ENCODE measurements around the gene RPL15.
"Not testable (repeated sequence)": the region's sequence is repeated elsewhere in the genome, so short reads cannot be mapped to it uniquely, and the experiment has no call there.

Gene RPL15

GRCh38 chr3:23912335-23912734 lies 4.6 kb upstream of the RPL15 start:
- WGBS, 2 donors (ENCODE audit: extremely low coverage in 2 of 2, insufficient read length in 2 of 2, insufficient replicate concordance in 1 of 2), result no CpG with 5 or more reads among the region's 3 CpGs
- not testable (repeated sequence) for H3K9me3 ChIP-seq (replicated peaks in 1 of 2; ENCODE audit: control insufficient read depth in 2 of 2, insufficient read depth in 1 of 2, low read depth in 1 of 2, low read length in 2 of 2); H3K18ac ChIP-seq (ENCODE audit: low read length)

GRCh38 chr3:23913182-23913581 lies 3.8 kb upstream of the RPL15 start:
- H2BK5ac ChIP-seq (ENCODE audit: low read length), result no peak overlapping the region
- no peak overlapping the region for H2BK12ac ChIP-seq (ENCODE audit: low read length)
- no peak overlapping the region for H3K9ac ChIP-seq (ENCODE audit: low read depth, low read length, poor library complexity)
- peaks cover 2 to 40% of the 10 kb centered on the region in 2 donors for H3K36me3 ChIP-seq (replicated peaks in 1 of 2; ENCODE audit: control insufficient read depth in 2 of 2, insufficient read depth in 2 of 2, low read length in 2 of 2)
- no CpG with 5 or more reads among the region's 1 CpG for WGBS, 2 donors (ENCODE audit: extremely low coverage in 2 of 2, insufficient read length in 2 of 2, insufficient replicate concordance in 1 of 2)
- no peak overlapping the region for H4K91ac ChIP-seq (ENCODE audit: low read depth, low read length, poor library complexity)
- H3K79me1 ChIP-seq (ENCODE audit: low read depth, low read length), result peaks cover 10% of the 10 kb centered on the region
- no peak overlapping the region for H3K14ac ChIP-seq (ENCODE audit: low read length)
- H2BK15ac ChIP-seq (ENCODE audit: low read length), result no peak overlapping the region
- no peak overlapping the region for H2AK5ac ChIP-seq (ENCODE audit: low read depth, low read length)
- no peak overlapping the region for H3K4me2 ChIP-seq (ENCODE audit: insufficient read depth, low read length, poor library complexity, severe bottlenecking)
- no peak overlapping the region for H3K27ac ChIP-seq (replicated peaks; ENCODE audit: low read length)
- no peak overlapping the region for H3K4me3 ChIP-seq (ENCODE audit: low read length in 2 of 2)
- H2BK120ac ChIP-seq (ENCODE audit: low read depth, low read length), result no peak overlapping the region
- peaks cover 5 to 8% of the 10 kb centered on the region in 2 donors for H3K4me1 ChIP-seq (ENCODE audit: control insufficient read depth in 2 of 2, insufficient read depth in 1 of 2, low read depth in 1 of 2, low read length in 2 of 2)
- no peak overlapping the region for H2AFZ ChIP-seq (ENCODE audit: low read length)
- no peak overlapping the region for H3K23ac ChIP-seq (ENCODE audit: low read depth, low read length, poor library complexity)
- H3K18ac ChIP-seq (ENCODE audit: low read length), result no peak overlapping the region
- no peak overlapping the region for H4K8ac ChIP-seq (ENCODE audit: low read depth, low read length)
- no peaks in the 10 kb centered on the region for H3K27me3 ChIP-seq (ENCODE audit: control insufficient read depth in 3 of 3, insufficient read depth in 3 of 3, low read depth in 1 of 3, low read length in 3 of 3)
- no peaks in the 10 kb centered on the region for H3K9me3 ChIP-seq (replicated peaks in 1 of 2; ENCODE audit: control insufficient read depth in 2 of 2, insufficient read depth in 1 of 2, low read depth in 1 of 2, low read length in 2 of 2)
- no peak overlapping the region for H3K4ac ChIP-seq (ENCODE audit: low read length)
- no peak for DNase-seq (ENCODE audit: low spot score)

More at GRCh38 chr3:23912335-23912734, 4.6 kb upstream of the RPL15 start:
- not testable (repeated sequence) for DNase-seq (ENCODE audit: low spot score); H3K23ac ChIP-seq (ENCODE audit: low read depth, low read length, poor library complexity); H3K27me3 ChIP-seq (ENCODE audit: control insufficient read depth in 3 of 3, insufficient read depth in 3 of 3, low read depth in 1 of 3, low read length in 3 of 3); H3K4me2 ChIP-seq (ENCODE audit: insufficient read depth, low read length, poor library complexity, severe bottlenecking); H3K79me1 ChIP-seq (ENCODE audit: low read depth, low read length); H2BK5ac ChIP-seq (ENCODE audit: low read length); H2BK15ac ChIP-seq (ENCODE audit: low read length); H3K27ac ChIP-seq (replicated peaks; ENCODE audit: low read length); H2AFZ ChIP-seq (ENCODE audit: low read length); H4K91ac ChIP-seq (ENCODE audit: low read depth, low read length, poor library complexity); H4K8ac ChIP-seq (ENCODE audit: low read depth, low read length); H3K4me3 ChIP-seq (ENCODE audit: low read length in 2 of 2); H3K14ac ChIP-seq (ENCODE audit: low read length); H3K4ac ChIP-seq (ENCODE audit: low read length); H2BK120ac ChIP-seq (ENCODE audit: low read depth, low read length); H2AK5ac ChIP-seq (ENCODE audit: low read depth, low read length); H2BK12ac ChIP-seq (ENCODE audit: low read length); H3K9ac ChIP-seq (ENCODE audit: low read depth, low read length, poor library complexity); H3K4me1 ChIP-seq (ENCODE audit: control insufficient read depth in 2 of 2, insufficient read depth in 1 of 2, low read depth in 1 of 2, low read length in 2 of 2)
- peaks cover under 1 to 44% of the 10 kb centered on the region in 2 donors for H3K36me3 ChIP-seq (replicated peaks in 1 of 2; ENCODE audit: control insufficient read depth in 2 of 2, insufficient read depth in 2 of 2, low read length in 2 of 2)

- Histone ChIP-seq H4K91ac (ENCODE audit: low read depth, low read length, poor library complexity) (no peak overlapping the region), H2AFZ (ENCODE audit: low read length) (no peak overlapping the region), H3K79me1 (ENCODE audit: low read depth, low read length) (peaks cover 10% of the 10 kb centered on the region), H3K4me1 (ENCODE audit: control insufficient read depth in 2 of 2, insufficient read depth in 1 of 2, low read depth in 1 of 2, low read length in 2 of 2) (peaks cover 5 to 17% of the 10 kb centered on the region in 2 donors), H3K4ac (ENCODE audit: low read length) (no peak overlapping the region), H3K23ac (ENCODE audit: low read depth, low read length, poor library complexity) (no peak overlapping the region), H3K36me3 (replicated peaks in 1 of 2; ENCODE audit: control insufficient read depth in 2 of 2, insufficient read depth in 2 of 2, low read length in 2 of 2) (peaks cover 7 to 40% of the 10 kb centered on the region in 2 donors), H4K8ac (ENCODE audit: low read depth, low read length) (no peak overlapping the region), H3K4me3 (ENCODE audit: low read length in 2 of 2) (no peak overlapping the region), H3K9me3 (replicated peaks in 1 of 2; ENCODE audit: control insufficient read depth in 2 of 2, insufficient read depth in 1 of 2, low read depth in 1 of 2, low read length in 2 of 2) (peaks cover 0 to 5% of the 10 kb centered on the region in 2 donors), H2AK5ac (ENCODE audit: low read depth, low read length) (no peak overlapping the region), H3K27ac (replicated peaks; ENCODE audit: low read length) (no peak overlapping the region), H2BK12ac (ENCODE audit: low read length) (no peak overlapping the region), H3K9ac (ENCODE audit: low read depth, low read length, poor library complexity) (no peak overlapping the region), H3K14ac (ENCODE audit: low read length) (no peak overlapping the region), H3K4me2 (ENCODE audit: insufficient read depth, low read length, poor library complexity, severe bottlenecking) (no peak overlapping the region), H3K18ac (ENCODE audit: low read length) (no peak overlapping the region), H3K27me3 (ENCODE audit: control insufficient read depth in 3 of 3, insufficient read depth in 3 of 3, low read depth in 1 of 3, low read length in 3 of 3) (no peaks in the 10 kb centered on the region), H2BK120ac (ENCODE audit: low read depth, low read length) (no peak overlapping the region), H2BK5ac (ENCODE audit: low read length) (no peak overlapping the region), H2BK15ac (ENCODE audit: low read length) (no peak overlapping the region)
- no CpG with 5 or more reads among the region's 3 CpGs for WGBS, 2 donors (ENCODE audit: extremely low coverage in 2 of 2, insufficient read length in 2 of 2, insufficient replicate concordance in 1 of 2)
- DNase-seq (ENCODE audit: low spot score), result no peak
Observed at GRCh38 chr3:23913873-23914743, 2.8 kb upstream of the RPL15 start.

- H2BK120ac ChIP-seq (ENCODE audit: low read depth, low read length), result no peak overlapping the region
- peak overlapping the region; percentile 92 for H2AFZ ChIP-seq (ENCODE audit: low read length)
- H3K23ac ChIP-seq (ENCODE audit: low read depth, low read length, poor library complexity), result no peak overlapping the region
- H3K18ac ChIP-seq (ENCODE audit: low read length), result no peak overlapping the region
- no peak overlapping the region for H3K4ac ChIP-seq (ENCODE audit: low read length)
- no peak overlapping the region for H4K91ac ChIP-seq (ENCODE audit: low read depth, low read length, poor library complexity)
- H2AK5ac ChIP-seq (ENCODE audit: low read depth, low read length), result no peak overlapping the region
- H3K9ac ChIP-seq (ENCODE audit: low read depth, low read length, poor library complexity), result no peak overlapping the region
- H3K14ac ChIP-seq (ENCODE audit: low read length), result no peak overlapping the region
- H2BK12ac ChIP-seq (ENCODE audit: low read length), result no peak overlapping the region
- peaks cover 15 to 40% of the 10 kb centered on the region in 2 donors for H3K36me3 ChIP-seq (replicated peaks in 1 of 2; ENCODE audit: control insufficient read depth in 2 of 2, insufficient read depth in 2 of 2, low read length in 2 of 2)
- no CpG with 5 or more reads among the region's 7 CpGs for WGBS, 2 donors (ENCODE audit: extremely low coverage in 2 of 2, insufficient read length in 2 of 2, insufficient replicate concordance in 1 of 2)
- no peaks in the 10 kb centered on the region for H3K27me3 ChIP-seq (ENCODE audit: control insufficient read depth in 3 of 3, insufficient read depth in 3 of 3, low read depth in 1 of 3, low read length in 3 of 3)
- H3K4me2 ChIP-seq (ENCODE audit: insufficient read depth, low read length, poor library complexity, severe bottlenecking), result peak overlapping the region; percentile 37
- H2BK15ac ChIP-seq (ENCODE audit: low read length), result no peak overlapping the region
- H2BK5ac ChIP-seq (ENCODE audit: low read length), result no peak overlapping the region
- peaks cover 10% of the 10 kb centered on the region for H3K79me1 ChIP-seq (ENCODE audit: low read depth, low read length)
- peaks cover 5 to 17% of the 10 kb centered on the region in 2 donors for H3K4me1 ChIP-seq (ENCODE audit: control insufficient read depth in 2 of 2, insufficient read depth in 1 of 2, low read depth in 1 of 2, low read length in 2 of 2)
- DNase-seq (ENCODE audit: low spot score), result no peak
- peaks cover 0 to 5% of the 10 kb centered on the region in 2 donors for H3K9me3 ChIP-seq (replicated peaks in 1 of 2; ENCODE audit: control insufficient read depth in 2 of 2, insufficient read depth in 1 of 2, low read depth in 1 of 2, low read length in 2 of 2)
- H4K8ac ChIP-seq (ENCODE audit: low read depth, low read length), result no peak overlapping the region
- H3K27ac ChIP-seq (replicated peaks; ENCODE audit: low read length), result no peak overlapping the region
- peak overlapping the region; percentile 71 to 73 for H3K4me3 ChIP-seq (ENCODE audit: low read length in 2 of 2)
Observed at GRCh38 chr3:23915537-23916108, 1.3 kb upstream of the RPL15 start.

Measured in neuronal stem cell (in vitro differentiated cells).